ENCODE measurements around the gene HIRA. TPM values are rescaled to one million over a fixed set of nuclear protein-coding genes. Genes with fewer than 3 reads are reported as not detected.

The HIRA gene
- total RNA-seq, 1 experiment from 2014 or later, result 15.1 TPM

DNA sequence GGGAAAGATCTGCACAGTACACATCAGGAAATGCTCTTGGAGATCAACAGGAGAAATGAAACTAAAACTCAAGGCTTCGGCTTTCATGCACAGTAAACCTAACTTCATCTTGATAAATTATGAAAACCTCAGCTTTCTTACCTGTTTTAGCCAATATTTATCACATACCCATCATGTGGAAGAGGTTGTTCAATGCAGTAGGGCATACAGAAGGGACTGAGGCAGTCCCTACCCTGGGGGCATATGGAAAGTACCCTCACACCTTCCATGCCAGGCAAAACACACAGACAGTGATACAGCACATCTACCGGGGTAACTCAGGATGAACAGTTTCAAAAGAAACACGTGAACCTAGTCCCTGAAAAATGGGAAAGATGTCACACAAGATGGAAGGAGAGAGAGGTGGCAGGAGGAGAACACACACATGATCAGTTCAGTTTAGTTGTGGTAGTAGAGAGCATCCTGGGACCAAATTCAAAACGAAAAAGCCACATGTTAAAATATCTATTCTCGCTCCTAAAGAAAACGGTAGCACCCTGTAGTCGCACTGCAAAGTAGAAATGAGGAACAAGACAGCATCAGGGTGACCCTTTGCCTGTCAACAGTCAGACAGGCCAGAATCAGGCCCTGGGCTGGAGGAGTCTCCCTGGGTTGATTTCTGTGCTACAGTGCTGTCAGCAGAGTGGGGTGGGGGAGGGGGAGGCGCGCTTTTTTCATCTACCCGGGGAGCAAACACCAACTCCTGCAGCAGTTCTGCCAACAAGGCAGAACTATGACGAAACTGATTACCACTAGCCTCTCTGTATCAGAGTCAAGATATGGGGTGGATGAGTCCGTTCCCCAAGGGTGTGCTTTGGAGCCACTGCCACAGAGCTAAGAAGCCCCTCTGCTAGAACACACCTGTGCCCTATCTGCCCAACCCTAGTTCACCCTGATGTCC, 1.3 kb downstream of the HIRA start:
- in situ Hi-C loops (cut with HindIII; ENCODE audit: low pct_unique_long_range_greater_than_20kb, low sequenced_read_pairs), result no loop called here
- DNase-seq (ENCODE audit: low read depth, low spot score), result peak; percentile 26

DNA sequence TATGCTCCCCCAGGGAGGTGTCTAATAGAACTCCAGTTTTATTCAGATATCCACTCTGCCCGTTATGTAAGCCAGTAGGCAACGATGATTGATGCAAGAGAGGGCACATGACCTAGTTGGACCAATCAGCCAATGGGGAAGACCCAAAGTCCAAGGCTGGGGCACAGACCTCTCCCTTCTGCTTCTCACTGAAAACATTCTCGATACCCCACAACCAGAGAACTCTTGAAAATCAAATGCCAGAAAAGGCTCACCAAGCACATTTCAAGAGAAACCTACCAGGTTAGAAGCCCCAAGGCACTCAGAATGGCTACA, 7.4 kb downstream of the HIRA start:
- no peak for DNase-seq (ENCODE audit: low read depth, low spot score)
- in situ Hi-C loops (cut with HindIII; ENCODE audit: low pct_unique_long_range_greater_than_20kb, low sequenced_read_pairs), result no loop called here

DNA sequence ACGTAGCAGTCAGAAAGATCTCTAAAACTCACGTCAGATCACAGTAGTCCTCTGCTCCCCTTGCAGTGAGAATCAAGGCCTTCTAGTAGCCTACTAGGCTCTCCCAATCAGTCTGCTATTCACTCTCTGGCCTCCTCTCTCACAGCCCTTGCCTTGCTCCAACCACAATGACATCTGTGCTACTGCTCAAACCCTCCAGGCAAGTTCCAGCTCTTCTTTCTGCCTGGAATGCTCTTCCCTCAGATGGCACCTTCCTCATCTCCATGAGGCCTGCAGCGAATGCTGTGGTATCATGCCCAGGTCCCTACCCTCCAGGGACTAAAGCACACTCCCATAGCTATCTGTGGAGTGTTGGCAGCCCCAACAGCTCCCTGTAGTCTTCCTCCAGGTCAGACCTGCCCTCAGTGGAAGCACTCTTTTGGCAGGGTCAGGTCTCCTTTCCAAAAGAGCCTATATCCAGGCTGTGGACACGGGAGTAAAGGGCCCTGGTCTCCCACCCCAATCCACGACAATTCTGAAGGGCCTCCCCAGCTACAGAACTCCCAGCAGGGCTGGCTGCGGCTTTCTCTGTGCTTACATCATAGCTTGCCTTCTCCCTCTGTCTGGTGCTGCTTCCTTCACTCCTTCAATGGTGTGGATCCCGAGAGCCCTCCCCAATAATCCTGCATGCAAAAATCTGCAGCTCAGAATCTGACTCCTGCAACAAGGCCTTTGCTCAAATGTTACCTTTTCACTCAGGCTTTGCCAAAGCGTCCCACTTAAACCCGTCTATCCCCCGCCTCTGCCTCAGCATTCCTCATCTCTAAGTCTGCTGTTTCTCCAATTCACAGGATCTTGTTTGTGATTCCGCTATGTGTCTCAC, 8.9 kb downstream of the HIRA start:
- in situ Hi-C loops (cut with HindIII; ENCODE audit: low pct_unique_long_range_greater_than_20kb, low sequenced_read_pairs), result no loop called here
- no peak for DNase-seq (ENCODE audit: low read depth, low spot score)

DNA sequence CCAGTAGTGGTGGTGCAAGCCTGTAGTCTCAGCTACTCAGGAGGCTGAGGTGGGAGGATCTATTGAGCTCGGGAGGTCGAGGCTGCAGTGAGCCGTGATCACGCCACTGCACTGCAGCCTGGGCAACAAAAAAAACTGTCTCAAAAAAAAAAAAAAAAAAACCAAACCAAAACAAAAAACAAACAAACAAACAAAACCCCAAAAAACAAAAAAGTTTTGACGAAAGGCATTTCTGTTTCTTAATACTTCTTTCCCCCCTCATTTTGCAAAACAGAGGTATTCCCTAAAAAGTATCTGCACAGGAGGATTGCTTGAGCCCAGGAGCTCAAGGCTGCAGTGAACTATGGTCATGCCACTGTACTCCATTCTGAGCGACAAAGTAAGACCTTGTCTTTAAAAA, 11.2 kb downstream of the HIRA start:
- in situ Hi-C loops (cut with HindIII; ENCODE audit: low pct_unique_long_range_greater_than_20kb, low sequenced_read_pairs), result no loop called here
- DNase-seq (ENCODE audit: low read depth, low spot score), result no peak

DNA sequence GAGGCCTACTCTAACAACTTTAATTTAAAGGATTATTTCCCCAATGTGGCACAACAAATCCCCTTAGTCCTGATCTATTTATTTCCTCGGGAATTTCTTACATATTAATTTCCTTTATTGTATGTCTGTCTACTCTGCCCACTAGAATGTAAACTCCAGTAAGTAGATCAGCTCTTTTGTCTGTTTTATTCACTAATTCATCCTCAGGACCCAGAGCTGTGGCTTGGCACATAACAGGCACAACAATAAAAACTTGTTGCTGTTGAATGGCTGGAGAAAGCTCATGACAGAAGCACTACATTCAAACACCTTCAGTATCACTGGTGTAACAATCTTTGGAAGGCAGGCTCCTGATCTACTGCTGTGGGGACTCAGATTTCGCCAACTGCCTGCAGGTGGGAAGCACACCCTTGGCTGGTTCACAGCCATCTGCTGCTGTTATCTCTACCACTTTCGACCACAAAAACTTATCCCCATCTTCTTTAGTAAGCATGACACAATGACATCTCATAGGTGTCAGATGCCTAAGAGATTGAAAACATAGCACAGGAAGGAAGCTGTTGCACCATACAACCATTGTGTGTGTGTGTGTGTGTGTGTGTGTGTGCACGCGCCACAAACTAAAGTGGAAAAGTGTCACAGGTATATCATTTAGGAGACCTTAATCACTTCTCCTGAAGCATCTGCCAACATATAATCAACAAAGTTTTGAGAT, 11.9 kb downstream of the HIRA start:
- in situ Hi-C loops (cut with HindIII; ENCODE audit: low pct_unique_long_range_greater_than_20kb, low sequenced_read_pairs), result no loop called here
- DNase-seq (ENCODE audit: low read depth, low spot score), result no peak

DNA sequence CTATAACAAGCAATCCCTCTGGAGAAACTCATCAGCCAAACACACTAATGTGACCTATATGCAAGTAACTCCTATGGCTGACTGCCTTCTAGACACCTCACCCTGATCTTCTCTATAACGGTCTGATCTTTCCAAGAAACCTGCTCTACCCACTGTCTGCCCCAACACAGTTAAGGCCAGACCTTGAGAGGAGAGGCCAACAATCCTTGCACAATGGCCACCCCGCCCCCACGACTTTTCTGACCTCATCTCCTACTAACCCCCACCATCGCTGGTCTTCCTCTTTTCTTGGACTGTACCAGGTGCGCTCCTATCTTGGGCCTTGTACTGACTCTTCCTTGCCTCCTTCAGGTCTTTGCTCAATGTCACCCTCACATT, 12.5 kb downstream of the HIRA start:
- in situ Hi-C loops (cut with HindIII; ENCODE audit: low pct_unique_long_range_greater_than_20kb, low sequenced_read_pairs), result no loop called here
- no peak for DNase-seq (ENCODE audit: low read depth, low spot score)

DNA sequence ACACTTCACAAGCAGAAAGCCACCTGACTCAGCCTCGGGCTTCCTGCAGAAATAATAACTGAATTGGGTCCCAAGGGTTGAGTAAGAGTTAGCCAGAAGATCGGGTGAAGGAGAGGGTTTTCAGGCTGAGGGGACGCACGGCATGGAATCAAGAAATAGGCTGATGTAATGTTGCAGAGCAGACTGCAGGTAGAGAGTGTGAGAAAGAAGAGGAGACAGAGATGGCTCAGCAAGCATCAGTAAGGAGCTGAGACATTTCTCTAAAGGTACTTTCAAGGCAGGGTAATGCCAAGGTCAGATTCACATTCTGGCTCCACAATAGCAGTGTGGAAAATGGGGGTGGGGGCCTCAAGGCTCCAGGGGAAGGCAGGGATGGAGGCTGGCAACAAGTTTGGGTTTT, 18.6 kb downstream of the HIRA start:
- in situ Hi-C loops (cut with HindIII; ENCODE audit: low pct_unique_long_range_greater_than_20kb, low sequenced_read_pairs), result no loop called here
- no peak for DNase-seq (ENCODE audit: low read depth, low spot score)

DNA sequence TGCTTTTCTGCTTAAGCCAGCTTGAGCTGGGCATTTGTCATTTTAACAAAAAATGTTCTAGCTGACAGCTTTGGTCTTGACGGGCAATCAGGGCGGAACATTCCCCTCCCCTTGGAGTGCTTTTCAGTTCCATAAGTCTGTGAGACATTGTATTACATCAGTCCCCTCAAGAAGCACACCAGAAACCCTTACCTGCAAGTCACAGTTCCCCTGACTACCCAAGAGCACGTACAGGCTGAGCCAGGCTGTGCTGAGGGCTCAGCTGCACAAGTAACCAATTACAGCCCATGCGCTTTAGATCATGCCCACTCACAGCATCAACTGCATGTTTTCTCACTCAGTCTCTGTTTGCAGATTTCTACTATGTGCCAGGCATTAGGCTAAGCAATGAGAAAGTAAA, 19.1 kb downstream of the HIRA start:
- DNase-seq (ENCODE audit: low read depth, low spot score), result no peak
- in situ Hi-C loops (cut with HindIII; ENCODE audit: low pct_unique_long_range_greater_than_20kb, low sequenced_read_pairs), result no loop called here

DNA sequence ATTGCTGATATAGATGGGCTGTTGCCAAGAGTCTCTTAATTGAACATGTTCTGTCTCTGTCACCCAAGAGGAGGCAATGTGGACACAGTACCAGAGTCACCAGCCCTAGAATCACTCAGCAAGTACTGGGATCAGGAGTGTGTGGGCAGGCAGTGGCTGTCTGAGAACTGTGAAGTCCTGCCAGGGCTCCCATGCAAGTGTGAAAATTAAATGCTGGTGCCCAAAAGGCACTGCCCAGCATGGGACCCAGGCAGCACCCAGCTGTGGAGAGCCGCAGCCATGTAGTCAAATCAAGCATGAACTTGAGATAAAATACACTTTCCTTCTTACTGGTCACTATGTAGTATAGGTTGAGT, 19.9 kb downstream of the HIRA start:
- in situ Hi-C loops (cut with HindIII; ENCODE audit: low pct_unique_long_range_greater_than_20kb, low sequenced_read_pairs), result no loop called here
- DNase-seq (ENCODE audit: low read depth, low spot score), result no peak

DNA sequence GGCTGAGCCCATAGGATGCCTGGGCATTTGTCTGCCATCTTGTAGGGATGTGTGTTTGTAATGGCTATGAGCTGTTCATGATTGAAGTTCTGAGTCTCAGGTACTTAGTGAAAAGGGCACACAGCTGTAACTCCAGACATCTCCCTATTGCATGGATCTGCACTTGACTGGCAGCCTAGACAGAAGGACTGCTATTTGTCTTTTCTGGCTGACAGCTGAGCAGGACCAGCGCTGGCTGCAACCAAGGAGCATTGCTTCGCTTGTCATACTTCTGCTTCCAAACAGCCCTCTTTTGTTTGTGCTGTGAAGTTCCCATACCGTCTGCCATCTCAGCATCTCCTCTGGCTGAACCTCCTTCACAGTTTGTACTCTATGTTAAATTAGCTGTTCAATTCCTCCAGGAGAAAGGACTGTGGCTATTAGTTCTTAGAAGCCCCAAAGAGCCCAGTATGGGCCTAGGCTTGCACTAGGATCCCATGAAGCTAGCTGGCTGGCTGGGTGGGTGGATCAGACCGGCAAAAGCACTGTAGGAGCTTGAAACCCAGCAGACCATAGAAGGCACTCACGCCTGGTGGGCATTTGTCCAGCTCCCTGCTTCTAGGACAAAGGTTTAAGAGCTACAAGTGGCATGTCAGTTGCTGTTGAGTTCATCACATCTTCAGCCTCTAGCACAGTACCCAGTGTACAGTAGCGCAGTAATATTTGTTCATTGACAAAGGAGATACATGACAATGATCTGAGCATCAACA, 20.4 kb downstream of the HIRA start:
- no peak for DNase-seq (ENCODE audit: low read depth, low spot score)
- in situ Hi-C loops (cut with HindIII; ENCODE audit: low pct_unique_long_range_greater_than_20kb, low sequenced_read_pairs), result no loop called here

DNA sequence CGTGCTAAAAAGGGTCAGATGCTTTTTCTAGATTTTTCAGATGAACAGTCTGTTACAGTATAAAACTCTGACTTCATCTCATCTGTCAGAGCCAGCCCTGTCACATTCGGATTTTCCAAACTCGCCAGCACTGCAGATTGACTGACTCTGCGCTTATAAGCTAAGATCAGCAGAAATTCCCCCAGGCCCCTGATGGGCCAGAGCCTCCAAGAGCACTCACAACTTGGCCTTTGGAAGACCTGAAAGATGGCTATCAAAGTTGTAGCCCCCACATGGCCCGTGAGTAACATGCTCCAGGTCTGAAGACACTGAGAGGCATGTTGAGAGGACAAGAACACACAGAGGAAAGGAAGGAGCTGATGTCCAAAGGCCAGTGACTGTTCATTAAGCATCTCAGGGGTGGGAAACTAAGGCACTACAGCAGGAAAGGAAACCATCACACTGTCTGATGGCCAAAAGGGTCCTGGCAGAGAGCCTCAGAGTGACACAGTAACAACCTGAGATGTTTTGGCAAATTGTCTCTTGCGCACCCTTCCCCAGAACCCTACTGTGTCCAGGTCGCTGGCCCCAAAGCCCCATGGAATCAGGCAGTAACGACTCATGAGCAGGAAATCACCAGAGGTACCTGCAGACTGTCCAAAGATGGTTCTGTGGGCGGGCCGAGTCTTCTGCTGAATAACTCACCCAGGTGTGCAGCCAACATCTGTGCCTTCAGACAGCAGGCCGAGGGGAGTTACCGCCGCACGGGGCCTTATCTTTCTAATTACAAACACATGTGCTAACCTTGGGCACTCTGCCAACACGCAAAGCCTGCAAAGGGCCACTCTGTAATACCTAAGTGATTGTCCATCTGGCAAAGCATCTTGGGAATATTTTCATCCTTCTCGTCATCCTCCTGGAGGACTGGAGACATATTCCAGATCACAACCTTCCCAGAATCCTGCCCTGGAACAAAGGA, 23.6 kb downstream of the HIRA start:
- no peak for DNase-seq (ENCODE audit: low read depth, low spot score)
- in situ Hi-C loops (cut with HindIII; ENCODE audit: low pct_unique_long_range_greater_than_20kb, low sequenced_read_pairs), result no loop called here

DNA sequence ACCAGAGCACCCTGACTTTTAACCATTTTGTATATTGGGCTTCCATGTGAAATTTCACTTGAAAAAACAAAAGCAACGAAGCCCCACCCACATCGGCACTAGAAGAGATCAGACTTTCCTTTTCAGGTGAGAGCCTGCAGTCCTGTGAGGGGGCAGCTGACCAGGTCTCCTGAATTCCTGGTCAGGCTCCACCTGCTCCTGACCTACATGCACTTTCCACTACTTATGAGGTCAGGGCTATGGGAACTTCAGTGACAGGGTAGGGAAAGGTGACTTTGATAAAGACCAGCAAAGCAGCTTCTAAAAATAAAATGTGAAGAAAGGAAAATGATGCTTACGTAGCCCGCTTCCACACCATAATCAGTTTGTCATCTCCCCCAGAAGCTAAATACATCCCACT, 24.7 kb downstream of the HIRA start:
- in situ Hi-C loops (cut with HindIII; ENCODE audit: low pct_unique_long_range_greater_than_20kb, low sequenced_read_pairs), result no loop called here
- no peak for DNase-seq (ENCODE audit: low read depth, low spot score)

DNA sequence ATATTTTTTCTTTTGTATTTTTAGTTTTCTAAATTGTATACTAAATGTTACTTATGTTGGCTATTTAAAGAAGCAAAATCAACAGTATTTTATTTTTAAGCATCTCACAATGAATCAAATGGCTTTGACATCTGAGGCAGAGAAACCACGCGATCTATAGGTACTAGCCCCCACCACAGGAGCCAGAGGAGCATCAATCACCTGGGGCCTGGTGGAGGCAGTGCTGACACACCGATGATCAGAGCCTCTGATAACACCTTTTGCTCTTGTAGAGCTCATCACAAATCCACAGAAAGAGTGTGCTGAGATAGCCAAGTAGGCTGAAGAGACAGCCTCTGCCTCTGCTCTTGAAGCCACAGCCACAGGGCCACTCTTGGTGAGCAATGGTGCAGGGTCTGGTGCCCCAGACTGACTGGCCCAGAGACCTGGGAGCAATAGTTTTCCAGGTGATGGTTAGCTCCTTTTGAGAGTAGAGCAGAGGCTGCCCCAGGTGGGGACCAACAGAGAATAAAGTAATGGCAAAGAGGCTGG, 25.2 kb downstream of the HIRA start:
- in situ Hi-C loops (cut with HindIII; ENCODE audit: low pct_unique_long_range_greater_than_20kb, low sequenced_read_pairs), result no loop called here
- DNase-seq (ENCODE audit: low read depth, low spot score), result no peak

DNA sequence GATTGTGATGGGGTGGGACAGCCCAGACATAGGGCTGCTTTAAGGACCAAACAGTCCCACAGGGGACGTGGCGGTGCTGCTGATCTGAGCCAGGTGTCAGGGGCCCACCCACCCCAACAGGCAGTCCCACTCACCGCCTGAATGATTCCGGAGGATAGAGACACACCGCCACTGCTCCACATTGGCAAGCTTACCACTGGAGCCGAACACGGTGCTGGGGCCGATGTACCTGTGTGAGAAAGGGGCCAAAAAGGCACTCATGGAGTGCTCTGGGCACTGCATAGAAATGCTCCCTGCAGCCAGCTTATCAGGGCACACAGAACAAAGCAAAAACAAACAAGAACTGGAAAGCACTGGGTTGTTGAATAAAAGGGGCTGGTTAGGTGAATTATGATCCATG, 25.9 kb downstream of the HIRA start:
- in situ Hi-C loops (cut with HindIII; ENCODE audit: low pct_unique_long_range_greater_than_20kb, low sequenced_read_pairs), result no loop called here
- DNase-seq (ENCODE audit: low read depth, low spot score), result no peak

DNA sequence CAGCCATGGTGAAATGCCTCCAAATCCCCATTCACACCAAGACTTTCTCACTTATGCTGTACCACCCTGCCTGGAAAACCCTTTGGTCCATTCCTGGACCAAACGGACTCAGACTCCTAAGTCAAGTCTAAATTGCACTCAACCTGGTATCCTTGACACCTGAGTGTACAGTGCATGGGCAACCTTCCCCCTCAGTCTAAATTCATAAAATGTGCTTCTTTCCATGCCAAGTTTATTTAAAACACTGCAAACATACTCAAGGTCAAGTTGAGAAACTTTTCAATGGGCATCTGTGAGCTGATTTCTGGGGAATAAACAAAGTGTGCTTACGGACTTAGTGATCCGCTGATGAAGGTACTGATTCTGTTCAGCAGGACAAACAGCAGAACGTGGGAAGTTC, 26.4 kb downstream of the HIRA start:
- in situ Hi-C loops (cut with HindIII; ENCODE audit: low pct_unique_long_range_greater_than_20kb, low sequenced_read_pairs), result no loop called here
- no peak for DNase-seq (ENCODE audit: low read depth, low spot score)

DNA sequence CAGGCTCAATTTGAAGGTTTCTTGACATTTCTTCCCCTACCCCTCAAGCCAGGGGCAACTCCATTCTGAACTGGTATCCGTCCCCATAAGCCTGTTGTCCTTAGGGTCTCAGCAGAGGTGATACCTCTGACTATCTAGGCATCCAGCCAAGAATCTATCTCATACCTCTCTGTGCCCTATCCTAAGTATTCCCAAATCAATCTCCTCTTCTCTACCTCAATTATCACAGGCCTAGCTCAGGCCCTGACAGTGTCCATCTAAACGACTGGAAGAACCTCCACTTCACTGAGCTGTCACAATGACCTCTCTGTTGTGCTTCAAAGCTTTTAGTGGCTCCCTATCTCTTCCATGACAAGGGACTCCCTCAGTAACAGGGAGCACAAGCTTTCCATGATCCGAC, 26.9 kb downstream of the HIRA start:
- in situ Hi-C loops (cut with HindIII; ENCODE audit: low pct_unique_long_range_greater_than_20kb, low sequenced_read_pairs), result no loop called here
- DNase-seq (ENCODE audit: low read depth, low spot score), result no peak

Data from SK-MEL-5 (cell line).